ENCODE results near the gene SYT17.

SYT17 gene

GRCh38 chr16:19188406-19188805 is 20.4 kb downstream of the SYT17 start:
- H3K4me3 ChIP-seq (ENCODE audit: low read length): no peak overlapping the region
- no peaks in the 10 kb centered on the region for H3K9me3 ChIP-seq (ENCODE audit: control insufficient read depth, low read length)
- no peaks in the 10 kb centered on the region for H3K27me3 ChIP-seq (replicated peaks; ENCODE audit: control insufficient read depth, insufficient read depth, low read length)
- H3K9ac ChIP-seq (ENCODE audit: low read length): no peak overlapping the region
- H3K36me3 ChIP-seq (ENCODE audit: control insufficient read depth, insufficient read depth, low read length, severe bottlenecking): no peaks in the 10 kb centered on the region
- peaks cover 26% of the 10 kb centered on the region for H3K4me1 ChIP-seq (ENCODE audit: control insufficient read depth, insufficient read depth, low read length)
- no peak for DNase-seq (ENCODE audit: low read depth)

DNA sequence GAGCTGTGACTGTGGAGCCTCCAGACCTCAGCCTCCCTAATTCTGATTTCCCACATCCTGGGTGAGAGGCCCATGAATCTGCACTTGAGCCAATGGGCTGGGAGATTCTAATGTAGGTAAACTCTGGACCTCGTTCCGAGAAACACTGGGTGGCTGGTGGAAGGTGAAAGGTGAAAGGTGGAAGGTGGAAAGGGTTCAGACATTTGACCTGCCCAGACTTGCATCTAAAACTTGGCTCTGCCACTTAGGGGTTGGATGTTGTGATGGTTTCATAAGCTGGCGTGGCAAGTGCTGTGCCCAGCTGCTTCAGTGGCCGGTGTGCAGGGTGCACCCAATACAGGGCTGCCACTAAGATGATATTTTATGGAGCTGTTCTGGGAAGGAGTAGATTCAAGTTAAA is 24.8 kb downstream of the SYT17 start:
- Histone ChIP-seq H3K9me3 (ENCODE audit: control insufficient read depth, low read length) (peaks cover 2% of the 10 kb centered on the region), H3K36me3 (ENCODE audit: control insufficient read depth, insufficient read depth, low read length, severe bottlenecking) (no peaks in the 10 kb centered on the region), H3K4me3 (ENCODE audit: low read length) (no peak overlapping the region), H3K9ac (ENCODE audit: low read length) (no peak overlapping the region), H3K27me3 (replicated peaks; ENCODE audit: control insufficient read depth, insufficient read depth, low read length) (peaks cover 10% of the 10 kb centered on the region), H3K4me1 (ENCODE audit: control insufficient read depth, insufficient read depth, low read length) (peaks cover 8% of the 10 kb centered on the region)
- DNase-seq (ENCODE audit: low read depth): no peak

DNA sequence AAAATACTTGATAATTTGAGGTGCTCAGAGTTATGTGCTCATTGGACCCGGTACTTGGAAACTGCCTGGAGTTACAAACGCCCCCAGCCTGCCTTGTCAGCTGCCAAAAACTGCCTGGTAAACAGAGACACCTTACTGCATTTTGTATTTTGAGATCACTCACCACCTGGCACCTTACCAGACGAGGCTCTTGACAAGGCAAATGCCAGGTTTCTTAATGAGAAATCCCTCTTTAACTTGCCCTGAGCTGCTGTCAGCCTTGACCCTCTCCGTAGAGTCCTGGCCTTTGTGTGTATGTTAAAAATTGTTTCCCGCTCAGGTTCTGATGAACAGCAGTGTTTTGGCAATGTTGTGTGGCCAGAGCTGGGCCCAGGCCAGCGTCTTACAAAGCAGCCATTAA is 28.8 kb downstream of the SYT17 start:
- Histone ChIP-seq H3K27me3 (replicated peaks; ENCODE audit: control insufficient read depth, insufficient read depth, low read length) (peaks cover 17% of the 10 kb centered on the region), H3K4me3 (ENCODE audit: low read length) (no peak overlapping the region), H3K9me3 (ENCODE audit: control insufficient read depth, low read length) (peaks cover 19% of the 10 kb centered on the region), H3K36me3 (ENCODE audit: control insufficient read depth, insufficient read depth, low read length, severe bottlenecking) (no peaks in the 10 kb centered on the region), H3K4me1 (ENCODE audit: control insufficient read depth, insufficient read depth, low read length) (no peaks in the 10 kb centered on the region), H3K9ac (ENCODE audit: low read length) (no peak overlapping the region)
- no peak for DNase-seq (ENCODE audit: low read depth)

GRCh38 chr16:19203374-19203966 is 35.4 kb downstream of the SYT17 start:
- H3K4me3 ChIP-seq (ENCODE audit: low read length): no peak overlapping the region
- H3K9me3 ChIP-seq (ENCODE audit: control insufficient read depth, low read length): peaks cover 18% of the 10 kb centered on the region
- peaks cover 15% of the 10 kb centered on the region for H3K27me3 ChIP-seq (replicated peaks; ENCODE audit: control insufficient read depth, insufficient read depth, low read length)
- H3K9ac ChIP-seq (ENCODE audit: low read length): no peak overlapping the region
- no peaks in the 10 kb centered on the region for H3K36me3 ChIP-seq (ENCODE audit: control insufficient read depth, insufficient read depth, low read length, severe bottlenecking)
- no peak for DNase-seq (ENCODE audit: low read depth)
- no peaks in the 10 kb centered on the region for H3K4me1 ChIP-seq (ENCODE audit: control insufficient read depth, insufficient read depth, low read length)

DNA sequence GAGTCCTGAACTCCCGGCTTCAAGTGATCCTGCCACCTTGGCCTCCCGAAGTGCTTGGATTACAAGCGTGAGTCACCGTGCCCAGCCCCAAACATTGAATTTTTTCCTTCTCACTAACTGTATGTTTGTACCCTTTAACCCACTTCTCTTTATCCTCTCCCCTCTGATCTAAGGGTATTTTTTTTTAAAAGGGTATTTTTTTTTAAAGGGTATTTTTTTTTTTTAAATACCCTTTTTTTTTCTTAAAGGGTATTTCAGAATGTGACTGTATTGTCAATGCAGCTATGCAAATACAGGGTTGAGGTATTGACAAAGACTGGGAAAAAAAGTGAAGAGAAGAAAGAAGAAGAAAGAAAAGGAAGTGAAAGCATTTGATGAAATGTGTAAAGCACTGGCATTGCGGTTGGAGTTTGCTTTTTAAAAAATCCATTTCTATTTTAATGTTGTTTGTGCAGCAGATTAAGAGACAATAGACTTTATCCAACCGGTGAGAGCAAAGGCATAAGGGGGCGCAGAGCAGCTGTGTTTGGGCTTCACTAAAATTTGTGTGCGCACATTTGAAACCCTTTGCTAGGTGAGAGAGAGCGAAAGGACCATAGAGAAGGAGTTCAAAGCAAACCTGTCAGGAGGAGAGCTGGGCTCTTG is 42.4 kb downstream of the SYT17 start:
- no peaks in the 10 kb centered on the region for H3K36me3 ChIP-seq (ENCODE audit: control insufficient read depth, insufficient read depth, low read length, severe bottlenecking)
- no peaks in the 10 kb centered on the region for H3K4me1 ChIP-seq (ENCODE audit: control insufficient read depth, insufficient read depth, low read length)
- H3K27me3 ChIP-seq (replicated peaks; ENCODE audit: control insufficient read depth, insufficient read depth, low read length): no peaks in the 10 kb centered on the region
- no peak for DNase-seq (ENCODE audit: low read depth)
- peaks cover 14% of the 10 kb centered on the region for H3K9me3 ChIP-seq (ENCODE audit: control insufficient read depth, low read length)
- no peak overlapping the region for H3K9ac ChIP-seq (ENCODE audit: low read length)
- no peak overlapping the region for H3K4me3 ChIP-seq (ENCODE audit: low read length)

DNA sequence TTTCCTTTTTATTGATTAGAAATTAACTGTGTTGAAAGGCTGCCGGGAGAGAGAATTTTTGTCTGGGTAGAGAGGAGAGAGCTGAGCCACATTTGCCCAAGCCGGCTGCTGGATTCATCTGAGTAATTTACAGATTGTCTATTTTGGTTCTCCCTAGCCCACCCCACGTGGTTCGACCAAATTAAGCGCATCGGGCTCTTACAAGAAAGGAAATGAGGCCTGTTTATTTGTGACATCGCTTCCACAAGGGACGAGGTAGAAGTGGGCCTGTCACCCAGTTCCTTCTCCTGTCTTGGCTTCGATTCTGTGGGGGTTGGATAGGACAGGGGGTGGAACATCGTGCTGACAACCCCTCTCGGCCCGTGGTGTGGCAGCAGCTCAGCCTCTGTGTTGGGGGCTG is 42.9 kb downstream of the SYT17 start:
- H3K36me3 ChIP-seq (ENCODE audit: control insufficient read depth, insufficient read depth, low read length, severe bottlenecking): no peaks in the 10 kb centered on the region
- H3K9ac ChIP-seq (ENCODE audit: low read length): no peak overlapping the region
- no peaks in the 10 kb centered on the region for H3K27me3 ChIP-seq (replicated peaks; ENCODE audit: control insufficient read depth, insufficient read depth, low read length)
- no peak for DNase-seq (ENCODE audit: low read depth)
- no peak overlapping the region for H3K4me3 ChIP-seq (ENCODE audit: low read length)
- peaks cover 14% of the 10 kb centered on the region for H3K9me3 ChIP-seq (ENCODE audit: control insufficient read depth, low read length)
- no peaks in the 10 kb centered on the region for H3K4me1 ChIP-seq (ENCODE audit: control insufficient read depth, insufficient read depth, low read length)

GRCh38 chr16:19212059-19212458 is 44.0 kb downstream of the SYT17 start:
- Histone ChIP-seq H3K9me3 (ENCODE audit: control insufficient read depth, low read length) (peaks cover 14% of the 10 kb centered on the region), H3K4me1 (ENCODE audit: control insufficient read depth, insufficient read depth, low read length) (no peaks in the 10 kb centered on the region), H3K36me3 (ENCODE audit: control insufficient read depth, insufficient read depth, low read length, severe bottlenecking) (no peaks in the 10 kb centered on the region), H3K27me3 (replicated peaks; ENCODE audit: control insufficient read depth, insufficient read depth, low read length) (no peaks in the 10 kb centered on the region), H3K9ac (ENCODE audit: low read length) (no peak overlapping the region), H3K4me3 (ENCODE audit: low read length) (no peak overlapping the region)
- DNase-seq (ENCODE audit: low read depth): no peak

DNA sequence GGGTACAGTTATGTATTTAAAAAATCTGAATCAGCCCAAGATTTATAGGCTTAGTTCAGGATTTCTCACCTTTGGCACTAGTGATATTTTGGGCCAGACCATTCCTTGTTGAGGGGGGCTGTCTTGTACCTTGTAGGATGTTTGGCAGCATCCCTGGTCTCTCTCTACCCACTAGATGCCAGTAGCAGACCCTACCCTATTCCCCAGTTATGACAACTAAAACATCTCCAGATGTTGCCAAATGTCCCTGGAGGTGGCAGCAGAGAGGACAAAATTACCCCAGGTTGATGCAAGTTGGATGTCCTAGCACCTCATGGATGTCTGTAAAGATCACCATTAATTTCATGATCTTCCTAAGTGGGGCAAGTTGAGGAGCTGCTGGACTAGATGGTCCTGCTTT is 45.8 kb downstream of the SYT17 start:
- H3K36me3 ChIP-seq (ENCODE audit: control insufficient read depth, insufficient read depth, low read length, severe bottlenecking): no peaks in the 10 kb centered on the region
- peaks cover 14% of the 10 kb centered on the region for H3K9me3 ChIP-seq (ENCODE audit: control insufficient read depth, low read length)
- DNase-seq (ENCODE audit: low read depth): no peak
- H3K4me3 ChIP-seq (ENCODE audit: low read length): no peak overlapping the region
- H3K9ac ChIP-seq (ENCODE audit: low read length): no peak overlapping the region
- no peaks in the 10 kb centered on the region for H3K27me3 ChIP-seq (replicated peaks; ENCODE audit: control insufficient read depth, insufficient read depth, low read length)
- no peaks in the 10 kb centered on the region for H3K4me1 ChIP-seq (ENCODE audit: control insufficient read depth, insufficient read depth, low read length)

DNA sequence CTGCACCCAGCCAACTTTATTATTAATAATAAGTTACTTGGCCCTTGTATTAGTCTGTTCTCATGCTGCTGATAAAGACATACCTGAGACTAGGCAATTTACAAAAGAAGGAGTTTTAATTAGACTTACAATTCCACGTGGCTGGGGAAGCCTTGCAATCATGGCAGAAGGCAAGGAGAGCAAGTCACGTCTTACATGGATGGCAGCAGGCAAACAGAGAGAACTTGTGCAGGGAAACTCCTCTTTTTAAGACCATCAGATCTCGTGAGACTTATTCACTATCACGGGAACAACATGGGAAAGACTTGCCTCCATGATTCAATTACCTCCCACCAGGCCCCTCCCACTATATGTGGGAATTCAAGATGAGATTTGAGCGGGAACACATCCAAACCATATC is 47.7 kb downstream of the SYT17 start:
- Histone ChIP-seq H3K4me3 (ENCODE audit: low read length) (no peak overlapping the region), H3K9ac (ENCODE audit: low read length) (no peak overlapping the region), H3K4me1 (ENCODE audit: control insufficient read depth, insufficient read depth, low read length) (no peaks in the 10 kb centered on the region), H3K36me3 (ENCODE audit: control insufficient read depth, insufficient read depth, low read length, severe bottlenecking) (no peaks in the 10 kb centered on the region), H3K9me3 (ENCODE audit: control insufficient read depth, low read length) (peaks cover 14% of the 10 kb centered on the region), H3K27me3 (replicated peaks; ENCODE audit: control insufficient read depth, insufficient read depth, low read length) (no peaks in the 10 kb centered on the region)
- no peak for DNase-seq (ENCODE audit: low read depth)

DNA sequence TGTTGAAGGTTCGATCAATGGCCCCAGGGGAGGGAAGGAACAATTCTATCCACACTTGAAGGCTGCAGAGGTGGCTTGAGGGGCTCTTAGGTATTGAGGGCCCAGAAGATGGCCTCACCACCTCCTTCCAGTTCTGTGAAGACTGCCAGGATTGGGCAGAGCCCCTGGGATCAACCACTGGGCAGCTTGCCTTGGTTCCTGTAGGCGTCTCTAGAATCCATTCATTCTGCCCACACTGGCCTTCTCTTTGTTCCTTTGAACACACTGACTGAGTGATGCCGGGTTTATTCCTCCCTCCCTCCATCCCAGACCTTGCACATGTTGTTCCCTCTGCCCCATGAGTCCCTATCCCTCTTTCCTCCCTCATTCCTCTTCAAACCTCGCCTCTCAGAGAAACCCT is 50.5 kb downstream of the SYT17 start:
- H3K9ac ChIP-seq (ENCODE audit: low read length): no peak overlapping the region
- no peak for DNase-seq (ENCODE audit: low read depth)

GRCh38 chr16:19219836-19220235 is 51.8 kb downstream of the SYT17 start:
- no peak overlapping the region for H3K9ac ChIP-seq (ENCODE audit: low read length)
- no peaks in the 10 kb centered on the region for H3K27me3 ChIP-seq (replicated peaks; ENCODE audit: control insufficient read depth, insufficient read depth, low read length)

More for the DNA sequence above, 50.5 kb downstream of the SYT17 start:
- Histone ChIP-seq H3K36me3 (ENCODE audit: control insufficient read depth, insufficient read depth, low read length, severe bottlenecking) (no peaks in the 10 kb centered on the region), H3K9me3 (ENCODE audit: control insufficient read depth, low read length) (peaks cover 2% of the 10 kb centered on the region), H3K4me1 (ENCODE audit: control insufficient read depth, insufficient read depth, low read length) (no peaks in the 10 kb centered on the region), H3K4me3 (ENCODE audit: low read length) (no peak overlapping the region), H3K27me3 (replicated peaks; ENCODE audit: control insufficient read depth, insufficient read depth, low read length) (no peaks in the 10 kb centered on the region)

More at GRCh38 chr16:19219836-19220235, 51.8 kb downstream of the SYT17 start:
- Histone ChIP-seq H3K36me3 (ENCODE audit: control insufficient read depth, insufficient read depth, low read length, severe bottlenecking) (no peaks in the 10 kb centered on the region), H3K4me1 (ENCODE audit: control insufficient read depth, insufficient read depth, low read length) (no peaks in the 10 kb centered on the region), H3K4me3 (ENCODE audit: low read length) (no peak overlapping the region), H3K9me3 (ENCODE audit: control insufficient read depth, low read length) (no peaks in the 10 kb centered on the region)
- no peak for DNase-seq (ENCODE audit: low read depth)
